NCI-H2029 treated with DMSO at 0.1 percent for 48 hours (cell line): ENCODE data around the gene AHRR.

ENCODE experiments used
- DNase-seq: peaks from one replicate; lab custom pipeline; 2025; lab: John Stamatoyannopoulos, UW

Gene AHRR

DNA sequence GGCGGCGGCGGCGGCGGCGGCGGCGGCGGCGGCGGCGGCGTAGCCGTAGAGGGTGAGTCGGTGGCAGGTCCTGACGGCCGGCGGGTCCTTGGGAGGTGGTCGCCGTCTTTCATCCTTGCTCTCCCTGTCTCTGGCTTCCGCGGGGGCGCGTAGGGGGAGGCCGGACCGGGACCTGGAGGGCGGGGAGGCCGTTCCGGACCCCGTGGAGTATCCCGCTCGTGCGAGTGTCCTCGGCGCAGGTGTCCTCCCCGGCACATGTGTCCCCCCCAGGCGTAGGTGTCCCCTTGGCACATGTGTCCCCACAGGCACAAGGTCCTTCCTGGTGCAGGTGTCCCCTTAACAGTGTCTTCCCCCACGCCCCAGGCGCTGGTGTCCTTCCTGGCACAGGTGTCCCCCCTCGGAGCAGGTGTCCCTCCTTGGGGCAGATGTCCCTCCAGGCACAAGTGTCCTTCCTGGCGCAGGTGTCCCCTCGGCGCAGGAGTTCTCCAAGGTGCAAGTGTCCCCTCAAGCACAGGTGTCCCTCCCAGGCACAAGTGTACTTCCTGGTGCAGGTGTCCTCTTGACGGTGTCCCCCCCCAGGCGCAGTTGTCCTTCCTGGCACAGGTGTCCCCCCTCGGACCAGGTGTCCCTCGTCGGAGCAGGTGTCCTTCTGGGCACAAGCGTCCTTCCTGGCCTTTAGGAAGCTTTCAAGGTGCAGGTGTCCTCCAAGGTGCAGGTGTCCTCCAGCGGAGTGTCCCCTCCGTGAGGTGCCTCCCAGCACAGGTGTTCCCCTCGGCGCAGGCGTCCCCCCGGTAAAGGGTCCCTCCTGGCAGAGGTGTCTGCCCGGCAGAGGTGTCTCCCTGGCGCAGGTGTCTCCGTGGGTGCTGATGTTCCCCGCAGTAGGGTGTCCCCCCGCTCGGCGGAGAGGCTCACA is 122.0 kb downstream of the AHRR start:
- DNase-seq, result no peak

DNA sequence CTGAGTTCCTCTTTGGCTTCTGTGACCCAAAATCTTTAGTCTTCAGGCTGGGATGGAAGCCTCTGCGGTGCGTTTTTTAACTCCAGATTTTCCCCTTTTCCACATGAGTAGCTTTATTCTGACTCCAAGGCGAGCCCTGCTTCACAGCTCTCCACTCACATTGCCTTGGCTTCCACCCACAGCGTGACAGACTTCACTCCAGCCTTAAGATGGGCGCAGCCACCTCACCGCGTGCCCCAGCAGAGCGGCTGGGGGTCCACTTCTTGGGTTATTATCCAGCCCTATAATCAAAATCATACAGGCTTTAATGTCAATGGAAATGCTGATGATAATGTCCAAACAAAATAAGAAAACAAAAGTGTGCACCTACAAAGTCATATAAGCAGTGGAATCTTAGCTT is 122.7 kb downstream of the AHRR start:
- no peak for DNase-seq

DNA sequence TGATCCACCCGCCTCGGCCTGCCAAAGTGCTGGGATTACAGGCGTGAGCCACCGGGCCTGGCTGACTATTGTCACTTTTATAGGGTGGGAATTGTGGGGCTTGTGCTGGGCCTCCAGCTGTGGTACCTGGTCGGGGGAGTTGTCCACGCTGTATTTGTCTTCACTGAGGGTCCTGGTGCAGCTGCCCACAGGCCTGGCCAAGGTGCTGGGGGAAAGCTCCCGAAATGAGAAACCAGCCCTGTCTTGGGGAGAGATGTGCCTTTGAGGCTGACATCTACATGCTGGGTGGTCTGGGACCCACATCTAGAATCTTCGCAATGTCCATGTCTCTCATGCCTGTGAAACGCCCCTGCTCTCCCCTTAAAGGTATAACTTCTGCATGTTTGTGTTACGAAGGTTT is 124.1 kb downstream of the AHRR start:
- no peak for DNase-seq

DNA sequence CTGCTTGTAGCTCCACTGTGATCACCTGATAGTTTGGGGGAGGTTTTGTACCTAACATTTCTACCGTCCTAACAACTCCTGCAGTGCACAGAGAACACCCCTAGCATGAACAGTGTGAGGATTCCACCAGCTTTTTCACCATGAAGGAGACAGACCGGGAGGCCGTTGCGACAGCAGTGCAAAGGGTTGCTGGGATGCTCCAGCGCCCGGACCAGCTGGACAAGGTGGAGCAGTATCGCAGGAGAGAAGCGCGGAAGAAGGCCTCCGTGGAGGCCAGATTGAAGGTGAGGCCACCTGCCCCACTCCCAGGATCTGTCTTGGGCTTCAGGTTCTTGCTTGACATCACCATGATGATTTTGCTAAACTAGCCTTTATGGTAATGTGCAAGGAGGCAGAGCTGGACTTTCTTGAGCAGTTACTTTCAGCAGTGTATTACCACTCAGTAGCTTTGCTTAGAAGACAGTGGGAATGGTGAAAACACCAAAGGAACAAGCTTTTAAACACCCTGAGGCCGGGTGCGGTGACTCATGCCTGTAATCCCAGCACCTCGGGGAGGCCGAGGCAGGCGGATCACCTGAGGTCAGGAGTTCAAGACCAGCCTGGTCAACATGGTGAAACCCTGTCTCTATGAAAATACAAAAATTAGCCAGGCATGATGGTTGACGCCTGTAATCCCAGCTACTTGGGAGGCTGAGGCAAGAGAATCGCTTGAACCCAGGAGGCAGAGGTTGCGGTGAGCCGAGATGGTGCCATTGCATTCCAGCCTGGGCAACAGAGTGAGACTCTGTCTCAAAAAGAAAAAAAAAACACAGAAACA is 124.8 kb downstream of the AHRR start:
- no peak for DNase-seq

DNA sequence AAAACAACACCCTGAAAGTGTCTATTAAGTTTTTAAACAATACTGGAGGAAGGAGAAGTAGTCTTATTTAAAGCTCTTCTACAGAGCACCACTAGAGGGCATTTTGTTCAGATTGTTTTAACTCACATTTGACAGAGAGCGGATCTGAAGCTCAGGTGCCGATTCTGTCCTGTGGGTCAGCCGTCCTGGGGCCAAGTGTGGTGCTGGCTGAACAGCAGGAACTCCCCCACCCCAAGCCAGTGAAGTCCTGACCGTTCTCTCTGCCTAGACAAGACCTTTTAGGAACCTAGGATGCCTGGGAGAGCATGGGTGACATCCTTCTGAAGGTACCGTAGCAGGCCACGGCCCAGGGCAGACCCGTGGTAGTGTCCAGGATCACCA is 125.4 kb downstream of the AHRR start:
- peak; percentile 42 for DNase-seq

DNA sequence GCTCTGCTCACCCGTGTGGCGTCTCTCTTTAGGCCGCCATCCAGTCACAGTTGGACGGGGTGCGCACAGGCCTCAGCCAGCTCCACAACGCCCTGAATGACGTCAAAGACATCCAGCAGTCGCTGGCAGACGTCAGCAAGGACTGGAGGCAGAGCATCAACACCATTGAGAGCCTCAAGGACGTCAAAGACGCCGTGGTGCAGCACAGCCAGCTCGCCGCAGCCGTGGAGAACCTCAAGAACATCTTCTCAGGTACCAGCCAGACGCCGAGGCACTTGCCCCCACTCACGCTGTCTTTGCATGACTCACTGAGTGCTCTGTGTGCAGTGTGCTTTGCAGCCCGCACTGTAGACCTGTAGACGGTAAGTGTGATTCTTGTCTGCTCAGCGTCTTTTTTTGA is 126.0 kb downstream of the AHRR start:
- DNase-seq, result no peak

DNA sequence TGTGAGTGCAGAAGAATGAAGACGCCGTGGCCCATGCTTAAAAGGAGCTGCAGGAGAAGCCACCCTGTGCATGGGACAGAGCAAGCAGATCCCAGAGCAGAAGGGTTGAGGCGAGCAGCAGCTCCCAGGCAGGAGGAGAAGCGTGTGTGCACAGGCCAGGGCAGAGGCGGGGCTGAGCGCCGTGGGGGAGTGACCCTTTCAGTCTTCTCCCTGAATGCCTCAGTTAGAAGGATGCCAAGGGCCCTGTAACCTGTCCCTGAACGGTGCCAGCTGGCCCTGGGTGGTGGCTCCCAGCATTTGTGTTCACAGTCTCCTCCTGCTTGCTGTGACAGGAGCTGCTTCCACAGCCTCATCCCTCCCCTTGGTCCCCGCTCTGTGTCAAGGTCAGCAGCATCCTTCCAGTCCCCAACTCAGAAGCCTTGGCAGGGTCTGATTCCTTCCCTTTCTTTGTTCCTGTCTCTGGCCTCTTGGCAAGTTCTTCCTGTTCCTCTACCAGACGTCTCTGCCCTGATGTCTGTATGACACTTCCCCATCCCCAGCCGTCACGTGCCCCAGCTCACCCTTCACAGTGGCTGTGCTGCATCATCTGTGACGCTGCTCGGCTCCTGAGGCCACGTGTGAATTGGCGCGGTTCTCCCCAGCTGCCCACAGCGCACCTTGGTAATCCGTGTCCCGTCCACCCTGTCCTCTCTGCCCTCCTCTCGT is 126.7 kb downstream of the AHRR start:
- DNase-seq, result no peak

DNA sequence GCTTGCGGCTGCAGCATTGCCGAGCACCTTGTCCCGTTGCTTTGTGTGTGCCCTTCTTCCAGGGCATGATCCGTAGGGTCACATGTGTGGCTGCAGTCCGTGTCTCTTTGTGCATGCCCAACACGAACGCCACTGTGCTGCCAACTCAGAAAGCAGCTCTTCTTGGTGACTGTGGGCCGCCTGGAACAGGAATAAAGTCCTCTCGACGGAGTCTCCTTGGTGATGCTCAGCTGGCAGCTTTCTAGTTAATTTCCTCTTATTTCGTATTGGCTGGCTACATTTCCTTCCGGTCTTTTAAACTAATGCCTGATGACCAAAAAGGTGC is 127.2 kb downstream of the AHRR start:
- DNase-seq, result no peak

DNA sequence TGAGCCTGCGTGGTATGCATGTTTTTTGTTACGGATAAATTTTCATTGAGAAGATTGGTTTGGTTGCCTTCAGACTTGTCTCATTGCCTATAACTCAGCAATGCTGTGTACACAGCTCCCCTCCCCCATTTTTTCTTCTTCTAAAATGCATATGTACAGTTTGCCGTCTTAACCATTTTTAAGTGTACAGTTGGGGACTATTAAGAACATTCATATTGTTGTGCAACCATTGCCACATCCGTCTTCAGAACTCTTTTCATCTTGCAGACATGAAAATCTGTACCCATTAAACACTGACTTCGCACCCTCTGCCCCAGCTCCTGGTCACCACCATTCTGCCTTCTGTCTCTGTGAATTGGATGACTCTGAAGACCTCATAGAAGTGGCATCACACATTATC is 127.6 kb downstream of the AHRR start:
- no peak for DNase-seq

DNA sequence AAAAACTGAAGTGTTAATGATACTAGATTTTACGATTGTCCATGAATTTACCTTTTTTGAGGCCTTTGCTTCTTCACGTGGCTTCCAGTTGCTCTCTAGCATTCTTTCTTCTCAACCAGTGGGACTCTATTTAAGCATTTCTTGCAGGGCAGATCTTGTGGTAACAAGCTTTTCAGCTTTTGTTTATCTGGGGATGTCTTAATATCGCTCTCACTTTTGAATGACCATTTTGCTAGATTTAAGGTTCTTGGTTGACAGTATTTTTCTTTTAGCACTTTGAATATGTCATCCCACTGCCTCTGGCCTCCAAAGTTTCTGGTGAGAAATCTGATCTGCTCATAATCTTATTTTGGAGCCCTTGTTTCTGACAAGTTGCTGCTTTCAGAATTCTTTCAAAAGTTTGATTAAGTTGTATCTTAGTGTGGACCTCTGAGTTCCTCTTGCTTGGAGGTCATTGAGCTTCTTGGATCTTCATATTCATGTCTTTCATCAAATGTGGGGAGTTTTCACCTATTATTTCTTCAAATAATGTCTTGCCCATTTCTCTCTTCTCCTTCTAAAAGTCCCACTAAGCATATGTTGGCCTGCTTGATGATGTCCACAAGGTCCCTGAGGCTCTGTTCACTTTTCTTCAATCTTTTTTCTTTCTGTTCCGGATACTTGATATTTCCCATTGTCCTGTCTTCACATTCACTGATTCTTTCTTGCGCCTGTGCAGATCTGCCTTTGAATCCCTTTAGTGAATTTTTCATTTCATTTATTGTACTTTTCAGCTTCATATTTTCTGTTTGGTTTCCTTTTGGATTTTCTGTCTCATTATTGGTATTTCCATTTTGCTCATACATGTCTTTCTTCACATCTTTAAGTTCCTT is 130.3 kb downstream of the AHRR start:
- no peak for DNase-seq

DNA sequence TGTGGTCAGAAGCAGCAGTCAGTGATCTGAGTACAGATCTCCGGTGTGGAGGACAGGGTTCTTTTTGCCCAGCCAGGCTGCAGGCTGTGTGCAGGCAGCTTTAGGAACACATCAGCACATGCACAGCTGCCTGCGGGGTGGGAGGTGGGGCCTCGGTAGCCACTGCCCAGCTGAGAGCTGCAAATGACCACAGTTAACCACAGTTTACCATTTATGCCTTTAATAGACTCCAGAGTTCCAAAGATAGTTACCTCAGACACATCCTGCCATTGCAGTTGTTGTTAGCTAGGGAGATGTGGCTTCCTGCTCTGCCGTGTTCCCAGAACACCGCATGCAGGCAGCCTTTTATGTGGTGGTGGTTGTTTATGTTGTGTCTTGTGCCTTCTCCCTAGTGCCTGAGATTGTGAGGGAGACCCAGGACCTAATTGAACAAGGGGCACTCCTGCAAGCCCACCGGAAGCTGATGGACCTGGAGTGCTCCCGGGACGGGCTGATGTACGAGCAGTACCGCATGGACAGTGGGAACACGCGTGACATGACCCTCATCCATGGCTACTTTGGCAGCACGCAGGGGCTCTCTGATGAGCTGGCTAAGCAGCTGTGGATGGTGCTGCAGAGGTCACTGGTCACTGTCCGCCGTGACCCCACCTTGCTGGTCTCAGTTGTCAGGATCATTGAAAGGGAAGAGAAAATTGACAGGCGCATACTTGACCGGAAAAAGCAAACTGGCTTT is 131.6 kb downstream of the AHRR start:
- DNase-seq, result no peak

DNA sequence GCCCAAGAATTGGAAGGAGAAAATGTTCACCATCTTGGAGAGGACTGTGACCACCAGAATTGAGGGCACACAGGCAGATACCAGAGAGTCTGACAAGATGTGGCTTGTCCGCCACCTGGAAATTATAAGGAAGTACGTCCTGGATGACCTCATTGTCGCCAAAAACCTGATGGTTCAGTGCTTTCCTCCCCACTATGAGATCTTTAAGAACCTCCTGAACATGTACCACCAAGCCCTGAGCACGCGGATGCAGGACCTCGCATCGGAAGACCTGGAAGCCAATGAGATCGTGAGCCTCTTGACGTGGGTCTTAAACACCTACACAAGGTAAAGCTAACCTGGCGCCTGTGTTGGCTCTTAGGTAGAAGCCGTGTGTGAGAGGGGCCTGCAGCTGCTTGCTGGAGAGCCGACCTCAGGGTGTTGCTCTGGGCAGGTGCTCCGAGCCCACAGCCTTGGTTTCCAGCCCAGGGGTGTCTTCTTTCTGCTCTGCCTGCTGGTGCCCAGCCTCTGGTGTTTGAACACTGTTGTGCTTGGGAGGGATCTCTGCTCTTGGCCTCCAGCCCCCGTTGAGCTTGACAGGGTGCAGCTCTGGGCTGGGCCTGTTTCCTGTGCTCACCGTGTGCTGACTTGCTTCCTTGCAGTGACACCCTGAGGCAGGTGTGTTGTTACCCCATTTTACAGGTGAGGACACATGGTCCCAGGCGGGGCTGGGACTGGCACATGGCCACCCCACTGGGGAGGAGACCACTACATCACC is 132.4 kb downstream of the AHRR start:
- no peak for DNase-seq

DNA sequence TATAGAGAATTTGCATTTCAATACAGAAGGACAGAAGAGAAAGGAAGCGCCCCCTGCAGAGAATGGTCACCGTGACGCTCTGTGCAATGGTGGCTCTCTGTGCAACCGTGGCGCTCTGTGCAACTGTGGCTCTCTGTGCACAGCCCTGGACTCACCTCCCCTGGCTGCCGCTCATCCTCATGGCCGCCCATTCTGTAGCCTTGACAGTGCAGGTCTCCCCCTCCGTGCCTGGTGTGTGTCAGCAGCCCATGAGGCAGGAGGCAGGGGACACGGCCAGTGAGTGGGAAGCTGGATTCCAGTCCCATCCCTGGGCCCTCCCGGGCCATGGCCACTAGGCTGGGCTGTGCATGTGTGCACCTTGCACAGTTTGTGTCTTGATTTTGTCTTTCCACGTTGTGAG is 133.4 kb downstream of the AHRR start:
- no peak for DNase-seq

DNA sequence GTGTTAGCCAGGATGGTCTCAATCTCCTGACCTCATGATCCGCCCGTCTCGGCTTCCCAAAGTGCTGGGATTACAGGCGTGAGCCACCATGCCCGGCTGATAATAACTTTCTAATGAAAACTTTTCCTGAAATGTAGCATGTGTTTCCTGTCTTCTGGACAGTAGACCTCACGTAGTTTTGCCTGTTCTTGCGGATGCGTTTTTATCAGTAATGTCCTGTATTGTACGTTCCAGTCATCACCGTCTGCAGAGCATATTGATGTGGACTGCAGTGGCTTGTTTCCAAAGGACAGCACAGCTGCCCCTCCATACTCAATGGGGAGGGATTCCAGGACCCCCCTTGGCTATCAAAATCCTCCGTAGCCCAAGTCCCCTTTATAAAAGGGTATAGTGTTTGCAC is 134.3 kb downstream of the AHRR start:
- no peak for DNase-seq

DNA sequence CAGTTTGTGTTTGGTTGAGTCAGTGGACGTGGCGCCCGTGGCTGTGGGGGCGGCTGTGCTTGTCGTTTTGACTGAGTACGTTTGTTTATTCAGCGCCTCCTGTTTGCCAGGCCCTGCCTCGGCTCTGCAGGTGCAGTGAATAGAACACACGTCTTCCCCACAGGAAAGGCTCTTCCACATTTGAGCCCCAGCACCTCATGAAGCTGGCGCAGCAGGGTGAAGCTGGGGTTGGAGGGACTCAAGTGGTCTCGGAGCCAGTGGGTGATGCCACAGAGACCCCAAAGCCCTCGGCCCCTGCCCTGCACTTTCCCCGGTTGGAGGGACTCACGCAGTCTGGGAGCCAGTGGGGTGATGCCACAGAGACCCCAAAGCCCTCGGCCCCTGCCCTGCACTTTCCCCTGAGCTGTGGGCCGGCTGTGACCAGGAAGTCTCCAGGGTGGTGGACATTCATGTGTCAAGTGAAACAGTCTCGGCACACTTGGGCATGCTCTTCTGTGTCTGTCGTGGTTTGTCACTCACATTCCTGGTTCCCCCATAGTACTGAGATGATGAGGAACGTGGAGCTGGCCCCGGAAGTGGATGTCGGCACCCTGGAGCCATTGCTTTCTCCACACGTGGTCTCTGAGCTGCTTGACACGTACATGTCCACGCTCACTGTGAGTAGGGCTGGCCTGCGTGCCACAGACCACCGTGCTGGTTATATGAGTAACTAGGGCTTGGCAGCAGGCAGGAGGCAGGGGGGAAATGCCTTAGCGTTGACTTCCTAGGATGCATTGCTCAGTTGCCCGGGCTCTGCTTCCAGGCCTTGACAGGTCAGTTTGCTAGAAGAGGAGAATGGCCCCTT is 135.1 kb downstream of the AHRR start:
- DNase-seq, result no peak

DNA sequence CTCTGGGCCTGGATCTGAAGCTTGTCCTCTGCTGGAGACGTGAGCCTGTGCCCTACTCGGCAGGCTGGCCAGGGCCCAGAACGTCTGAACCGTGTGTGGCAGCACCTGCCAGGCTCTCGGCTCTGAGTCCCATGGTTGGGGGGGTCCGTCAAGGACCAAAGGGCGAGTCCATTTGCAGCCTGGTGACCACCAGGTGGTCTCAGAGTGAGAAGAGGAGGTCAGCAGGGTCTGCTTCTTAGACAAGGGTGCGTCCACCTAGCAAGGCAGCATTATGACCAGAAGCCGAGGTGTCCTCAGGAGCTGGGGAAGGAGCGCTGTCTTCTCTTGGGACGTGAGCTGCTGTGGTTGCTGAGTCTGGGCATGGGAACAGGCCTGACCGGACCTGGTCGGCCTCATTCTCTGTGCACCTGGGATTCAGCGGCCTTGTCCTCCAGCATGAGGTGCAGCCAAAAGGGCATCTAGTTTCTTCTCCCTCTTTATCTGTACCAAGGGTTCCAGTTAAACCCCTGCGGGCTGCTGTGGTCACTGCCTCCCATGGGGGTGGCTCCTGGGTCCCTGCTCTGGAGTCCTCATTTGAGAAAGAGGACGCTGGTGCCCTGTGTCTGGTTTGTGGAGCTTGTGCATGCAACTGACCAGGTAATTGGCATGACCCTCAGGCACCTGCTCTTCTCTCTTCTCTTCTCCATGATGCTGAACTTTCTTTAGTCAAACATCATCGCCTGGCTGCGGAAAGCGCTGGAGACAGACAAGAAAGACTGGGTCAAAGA is 135.9 kb downstream of the AHRR start:
- DNase-seq, result no peak

DNA sequence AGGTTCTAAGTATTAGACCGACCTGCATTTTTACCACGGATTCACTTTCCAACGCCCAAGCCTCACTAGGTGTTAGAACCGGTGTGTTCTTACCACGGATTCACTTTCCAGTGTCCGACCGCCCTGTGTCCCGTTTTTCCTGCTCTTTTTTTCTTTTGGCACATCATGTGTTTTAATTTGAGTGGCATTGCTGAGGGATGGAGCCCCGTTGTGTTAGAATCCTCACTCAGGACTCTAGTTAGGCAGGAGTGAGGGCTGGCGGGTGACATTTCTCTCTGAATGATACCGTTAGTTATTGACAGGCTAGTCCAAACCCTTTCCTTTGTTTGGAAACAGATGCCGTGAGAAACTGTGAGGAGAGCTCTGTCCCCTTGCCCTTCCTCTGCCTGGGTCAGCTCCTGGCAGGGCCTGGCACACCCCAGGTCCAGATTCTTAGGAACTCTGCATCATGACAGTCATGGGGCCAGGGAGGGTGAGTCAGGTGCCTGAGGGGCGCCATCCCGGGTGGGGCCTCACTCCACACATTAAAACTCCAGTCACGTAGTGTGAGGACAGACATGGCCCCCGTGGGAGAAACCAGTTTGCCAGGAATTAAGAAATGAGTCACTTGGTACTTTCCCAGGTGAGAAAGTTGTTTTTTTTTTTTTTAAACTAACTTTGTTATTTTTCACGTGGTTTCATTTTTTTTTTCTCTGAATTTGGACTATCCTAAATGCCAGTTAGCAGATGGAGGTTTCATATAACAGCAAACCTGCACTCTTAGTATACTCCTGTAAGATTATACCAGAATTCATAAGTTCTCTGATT is 137.2 kb downstream of the AHRR start:
- no peak for DNase-seq
